Measurements from ENCODE around the gene FAM162A.

- TF ChIP-seq CTCF (IDR thresholded peaks at IDR 0.05; ENCODE audit: extremely low read depth in 1 of 2, insufficient read depth in 1 of 2, low read depth in 1 of 2, low read length in 2 of 2): no peak
- TF ChIP-seq POLR2A (IDR thresholded peaks at IDR 0.05; ENCODE audit: low read depth, low read length): no peak
- TF ChIP-seq MAX (IDR thresholded peaks at IDR 0.05; ENCODE audit: insufficient read depth, insufficient read length): no peak
- TF ChIP-seq MYC (IDR thresholded peaks at IDR 0.05; ENCODE audit: low read depth, low read length): no peak
- no peak for TF ChIP-seq EZH2 (IDR thresholded peaks at IDR 0.05; ENCODE audit: borderline replicate concordance, low read depth, low read length, severe bottlenecking)
- no peak for TF ChIP-seq POLR2AphosphoS5 (IDR thresholded peaks at IDR 0.05; ENCODE audit: insufficient read depth, low read depth, low read length)
- TF ChIP-seq FOS (IDR thresholded peaks at IDR 0.05; ENCODE audit: borderline replicate concordance, insufficient read depth, low read length): no peak
Measured at GRCh38 chr3:122362026-122362425, 22.0 kb upstream of the FAM162A start.

Data from endothelial cell of umbilical vein (primary cell).